ENCODE measurements around the gene GP5.

Gene GP5

DNA sequence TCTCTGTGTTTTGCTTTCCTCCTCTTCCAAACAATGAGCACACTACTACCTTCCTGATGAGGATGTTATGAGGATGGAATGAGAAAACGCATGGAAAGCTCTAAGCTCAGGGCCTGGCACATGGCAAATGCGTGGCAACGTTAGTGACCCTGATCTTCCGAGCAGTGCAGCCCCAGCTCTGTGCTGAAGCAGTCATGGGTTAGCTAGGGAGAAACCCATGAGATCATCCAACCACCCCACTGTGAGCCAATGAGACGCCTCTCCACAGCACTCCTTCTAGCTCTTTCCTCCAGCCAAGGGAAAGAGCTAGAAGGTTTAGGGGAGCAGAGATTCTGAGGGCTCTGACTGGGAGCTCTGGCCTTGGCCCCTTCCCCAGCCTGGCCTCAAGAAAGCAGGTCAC is 52.4 kb downstream of the GP5 start:
- no peak for DNase-seq

DNA sequence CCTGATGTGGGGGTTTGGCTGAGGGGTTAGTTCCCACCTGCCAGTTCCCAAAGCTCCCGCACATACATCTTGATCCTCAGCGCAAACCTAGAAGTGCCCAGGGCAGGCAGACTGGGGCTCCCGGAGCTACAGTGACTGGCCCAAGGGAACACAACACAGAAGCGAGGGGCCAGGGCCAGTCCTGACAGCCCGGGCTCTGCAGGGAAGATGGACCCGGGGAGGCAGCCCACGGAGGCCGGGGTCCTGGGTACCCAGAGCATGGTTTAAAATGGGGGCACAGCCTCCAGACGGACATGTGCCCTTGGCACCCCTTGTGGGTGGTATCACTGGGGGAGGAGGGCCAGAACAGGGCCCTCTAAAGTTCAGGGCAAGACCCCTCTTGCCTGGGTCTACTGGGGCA is 53.0 kb downstream of the GP5 start:
- no peak for DNase-seq

Measured in DMS79 (cell line).